B cell (primary cell): ENCODE measurements around the gene UBE2D1. TPM values are rescaled to one million over a fixed set of nuclear protein-coding genes. Genes with fewer than 3 reads are reported as not detected.

Source experiments
- ATAC-seq: fragments of 200-7000 bp; cut with Tn5 transposase; one replicate; pipeline ENCODE4 v1.10.0; 2021; ENCODE audit warnings: low read depth, mild to moderate bottlenecking, moderate number of reproducible peaks, moderate library complexity
- CTCF ChIA-PET: fragments of 350-600 bp; sonication (Branson Sonifier 250); formaldehyde crosslinking; loops from one replicate; lab custom pipeline; 2021; ENCODE audit warnings: antibody characterized with exemption, inconsistent platforms; lab: Charles Lee
- POLR2A ChIA-PET: fragments of 350-600 bp; sonication (Branson Sonifier 250); formaldehyde crosslinking; loops from one replicate; lab custom pipeline; 2021; ENCODE audit warnings: antibody characterized with exemption; lab: Charles Lee
- DNase-seq: peaks from one replicate; pipeline ENCODE4 v3.0.0; 2013
- H2AFZ ChIP-seq: 2 replicates; pipeline ENCODE4 v1.6.1; 2012; ENCODE audit warnings: mild to moderate bottlenecking, low read depth, low read length; ENCODE audit not compliant: insufficient read depth, poor library complexity, severe bottlenecking
- H3K27ac ChIP-seq, 2 donors: 1 replicate in 1 of 2; 2 replicates in 1 of 2; pipeline ENCODE4 v1.5.1; 2012 to 2013; ENCODE audit warnings: low read length in 2 of 2, mild to moderate bottlenecking in 2 of 2, moderate library complexity in 1 of 2
- H3K27me3 ChIP-seq, 4 experiments: fragments of 200-600 bp in 1 of 4; sonication (generic) in 1 of 4; replicated peaks in 1 of 4; 1 replicate in 2 of 4; 2 replicates in 2 of 4; pipeline versions ENCODE4 v1.6.1 to v1.7.0; 2013 to 2016; ENCODE audit warnings: low read length in 3 of 4, mild to moderate bottlenecking in 2 of 4, mixed read lengths in 1 of 4, moderate library complexity in 1 of 4; ENCODE audit not compliant: insufficient read depth in 4 of 4, control insufficient read depth in 3 of 4; ENCODE audit errors: control extremely low read depth in 1 of 4
- H3K36me3 ChIP-seq, 2 experiments: replicated peaks in 1 of 2; 1 replicate in 1 of 2; 2 replicates in 1 of 2; pipeline versions ENCODE4 v1.6.1 to v1.7.1; 2013; ENCODE audit warnings: low read length in 1 of 2; ENCODE audit not compliant: insufficient read depth in 2 of 2, control insufficient read depth in 1 of 2; ENCODE audit errors: control extremely low read depth in 1 of 2, extremely low read depth in 1 of 2
- H3K4me1 ChIP-seq, 2 donors: fragments of 200-600 bp in 1 of 2; sonication (generic) in 1 of 2; 1 replicate in 1 of 2; 2 replicates in 1 of 2; pipeline versions ENCODE4 v1.5.1 to v1.6.1; 2013 to 2017; ENCODE audit warnings: low read length in 2 of 2; ENCODE audit not compliant: control insufficient read depth in 2 of 2, insufficient read depth in 2 of 2
- H3K4me2 ChIP-seq: replicated peaks from 2 replicates; pipeline ENCODE3; 2012; ENCODE audit warnings: mild to moderate bottlenecking, low read depth, low read length; ENCODE audit not compliant: poor library complexity, severe bottlenecking
- H3K4me3 ChIP-seq, 5 experiments: fragments of 200-600 bp in 1 of 5; sonication (generic) in 1 of 5; 1 replicate in 3 of 5; 2 replicates in 2 of 5; pipeline versions ENCODE4 v1.5.1 to v1.7.0; 2011 to 2016; ENCODE audit warnings: low read length in 4 of 5, mild to moderate bottlenecking in 4 of 5, low read depth in 2 of 5, control low read depth in 1 of 5, moderate library complexity in 1 of 5; ENCODE audit not compliant: insufficient read depth in 1 of 5; ENCODE audit errors: control extremely low read depth in 1 of 5, extremely low read depth in 1 of 5
- H3K79me2 ChIP-seq: fragments of 200-600 bp; sonication (generic); one replicate; pipeline ENCODE4 v1.6.0; 2016; ENCODE audit warnings: low read length; ENCODE audit not compliant: control insufficient read depth, insufficient read depth
- H3K9ac ChIP-seq: fragments of 200-600 bp; sonication (generic); 2 replicates; pipeline ENCODE4 v1.6.1; 2017; ENCODE audit warnings: mild to moderate bottlenecking, low read length, moderate library complexity
- H3K9me3 ChIP-seq, 3 donors: one replicate each; pipeline versions ENCODE4 v1.6.1 to v1.7.1; 2013; ENCODE audit warnings: low read length in 2 of 3; ENCODE audit not compliant: control insufficient read depth in 2 of 3, insufficient read depth in 1 of 3; ENCODE audit errors: control extremely low read depth in 1 of 3
- H4K20me1 ChIP-seq: 2 replicates; pipeline ENCODE4 v1.6.0; 2012; ENCODE audit warnings: mild to moderate bottlenecking, low read length; ENCODE audit not compliant: insufficient read depth, control insufficient read depth, poor library complexity, severe bottlenecking
- H3K27ac Mint-ChIP-seq: one replicate; pipeline ENCODE4 v1.8.0; 2021; ENCODE audit warnings: mixed read lengths
- H3K27me3 Mint-ChIP-seq: one replicate; pipeline ENCODE4 v1.8.0; 2021; ENCODE audit warnings: mixed read lengths
- H3K4me1 Mint-ChIP-seq: one replicate; pipeline ENCODE4 v1.8.0; 2021; ENCODE audit warnings: mixed read lengths
- H3K4me3 Mint-ChIP-seq: one replicate; pipeline ENCODE4 v1.8.0; 2021; ENCODE audit warnings: mixed read lengths
- H3K9me3 Mint-ChIP-seq: one replicate; pipeline ENCODE4 v1.8.0; 2022; ENCODE audit warnings: mixed read lengths; ENCODE audit not compliant: insufficient read depth
- EZH2 ChIP-seq: IDR thresholded peaks from 2 replicates; pipeline ENCODE4 v1.6.1; 2012; ENCODE audit warnings: borderline replicate concordance, low read depth, mild to moderate bottlenecking, moderate library complexity, low read length; ENCODE audit not compliant: insufficient read depth, poor library complexity, severe bottlenecking
- WGBS: methylation state at CpG from one replicate; pipeline ENCODE4 v1.1.5; 2013; ENCODE audit warnings: missing lambda C conversion rate; ENCODE audit not compliant: insufficient coverage; 5-methylcytosine and 5-hydroxymethylcytosine counted together
- intact Hi-C: fragments of 100-400 bp; cut with micrococcal nuclease; formaldehyde crosslinking; loops from one replicate; pipeline ENCODE4 v1.10.0; 2022
- polyA plus RNA-seq: library from polyadenylated mRNA; depleted of rRNA; stranded (reverse); fragments of >200 nt; gene quantifications from 2 replicates; pipeline ENCODE4 v1.2.3, GENCODE V29; 2012
- total RNA-seq, 2 donors: library from RNA; stranded (reverse); fragments of 120-200 nt in 1 of 2; gene quantifications; 1 replicate in 1 of 2; 2 replicates in 1 of 2; pipeline versions ENCODE4 v1.2.3 to v1.2.4, GENCODE V29; 2013 to 2022
- TF ChIP-seq, protein P1 (sequence below): fragments of 200-600 bp; IDR thresholded peaks from one replicate; pipeline ENCODE4 v1.8.0; 2022; ENCODE audit warnings: antibody characterized with exemption, mild to moderate bottlenecking

The UBE2D1 gene
- total and polyA plus RNA-seq, 2 donors (not counting 1 experiment from before 2014, with no cell fraction given): 8.5 to 12.6 TPM

DNA sequence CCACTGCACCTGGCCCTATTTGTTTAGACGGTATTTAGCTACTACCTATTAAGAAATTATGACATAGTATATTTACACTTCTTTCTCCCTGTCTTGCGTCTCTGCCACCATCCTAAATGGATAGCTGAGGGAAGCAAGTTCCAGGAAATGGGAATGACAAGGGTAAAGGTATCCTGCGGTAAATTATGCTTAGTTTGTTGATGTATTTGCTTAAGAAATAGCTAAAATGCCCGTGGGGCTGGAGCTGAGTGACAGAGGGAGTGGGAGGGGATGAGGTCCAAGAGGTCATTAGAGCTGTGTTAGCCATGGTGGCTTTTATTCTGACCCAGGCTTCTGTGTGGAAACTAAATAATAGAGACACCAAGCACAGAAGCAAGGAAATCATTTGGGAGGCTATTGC, 29.0 kb upstream of the UBE2D1 start:
- Histone ChIP-seq H3K9me3 (no peaks in the 10 kb centered on the region), H2AFZ (no peak overlapping the region), H4K20me1 (no peaks in the 10 kb centered on the region), H3K27me3 (peaks cover 0 to 14% (median 8%) of the 10 kb centered on the region in 4 experiments), H3K4me2 (no peak overlapping the region), H3K27ac (no peak overlapping the region), H3K36me3 (no peaks in the 10 kb centered on the region), H3K9ac (no peak overlapping the region), H3K79me2 (no peaks in the 10 kb centered on the region), H3K4me1 (no peaks in the 10 kb centered on the region), H3K4me3 (no peak overlapping the region)
- intact Hi-C loops: no loop called here
- H3K27ac Mint-ChIP-seq: no peak overlapping the region
- no peak for TF ChIP-seq EZH2
- TF ChIP-seq, protein P1, sequence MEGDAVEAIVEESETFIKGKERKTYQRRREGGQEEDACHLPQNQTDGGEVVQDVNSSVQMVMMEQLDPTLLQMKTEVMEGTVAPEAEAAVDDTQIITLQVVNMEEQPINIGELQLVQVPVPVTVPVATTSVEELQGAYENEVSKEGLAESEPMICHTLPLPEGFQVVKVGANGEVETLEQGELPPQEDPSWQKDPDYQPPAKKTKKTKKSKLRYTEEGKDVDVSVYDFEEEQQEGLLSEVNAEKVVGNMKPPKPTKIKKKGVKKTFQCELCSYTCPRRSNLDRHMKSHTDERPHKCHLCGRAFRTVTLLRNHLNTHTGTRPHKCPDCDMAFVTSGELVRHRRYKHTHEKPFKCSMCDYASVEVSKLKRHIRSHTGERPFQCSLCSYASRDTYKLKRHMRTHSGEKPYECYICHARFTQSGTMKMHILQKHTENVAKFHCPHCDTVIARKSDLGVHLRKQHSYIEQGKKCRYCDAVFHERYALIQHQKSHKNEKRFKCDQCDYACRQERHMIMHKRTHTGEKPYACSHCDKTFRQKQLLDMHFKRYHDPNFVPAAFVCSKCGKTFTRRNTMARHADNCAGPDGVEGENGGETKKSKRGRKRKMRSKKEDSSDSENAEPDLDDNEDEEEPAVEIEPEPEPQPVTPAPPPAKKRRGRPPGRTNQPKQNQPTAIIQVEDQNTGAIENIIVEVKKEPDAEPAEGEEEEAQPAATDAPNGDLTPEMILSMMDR: no peak
- WGBS: 64% methylated on average over 3 of the region's 4 CpGs
- ChIA-PET CTCF (interaction anchor here (4.1 kb wide), 1 partner anchor 14 kb away, joined by 23 read pairs; no protein-coding TSS in a partner anchor), POLR2A (no interaction called here)
- no peak overlapping the region for H3K4me3 Mint-ChIP-seq
- ATAC-seq (no peak), DNase-seq (no peak)
- peaks cover 52% of the 10 kb centered on the region for H3K27me3 Mint-ChIP-seq
- H3K4me1 Mint-ChIP-seq: no peaks in the 10 kb centered on the region
- no peaks in the 10 kb centered on the region for H3K9me3 Mint-ChIP-seq

GRCh38 chr10:58307676-58308075, 27.1 kb upstream of the UBE2D1 start:
- peaks cover 44% of the 10 kb centered on the region for H3K27me3 Mint-ChIP-seq
- H3K4me3 Mint-ChIP-seq: no peak overlapping the region
- Histone ChIP-seq H3K27me3 (peaks cover 0 to 14% (median 3%) of the 10 kb centered on the region in 4 experiments), H3K9me3 (no peaks in the 10 kb centered on the region), H3K36me3 (no peaks in the 10 kb centered on the region), H3K4me2 (no peak overlapping the region), H3K4me1 (no peaks in the 10 kb centered on the region), H3K4me3 (no peak overlapping the region), H3K79me2 (no peaks in the 10 kb centered on the region), H3K9ac (no peak overlapping the region), H3K27ac (no peak overlapping the region), H2AFZ (no peak overlapping the region), H4K20me1 (no peaks in the 10 kb centered on the region)
- CTCF ChIA-PET: interaction anchor here (1.1 to 4.1 kb wide), 4 partner anchors 12 to 130 kb away, joined by 3 to 23 read pairs (median 4); no protein-coding TSS in a partner anchor
- ATAC-seq: no peak
- no peak overlapping the region for H3K27ac Mint-ChIP-seq
- POLR2A ChIA-PET: no interaction called here
- intact Hi-C loops: no loop called here
- no peaks in the 10 kb centered on the region for H3K4me1 Mint-ChIP-seq
- no peak for DNase-seq
- TF ChIP-seq, protein P1: no peak
- no peak for TF ChIP-seq EZH2
- 83% methylated on average over 1 of the region's 3 CpGs for WGBS
- no peaks in the 10 kb centered on the region for H3K9me3 Mint-ChIP-seq
